ENCODE data around the gene GRAMD2B. TPM values are rescaled to one million over a fixed set of nuclear protein-coding genes. Genes with fewer than 3 reads are reported as not detected.

Gene GRAMD2B
- total RNA-seq, 1 experiment from 2014 or later = 6.7 TPM

GRCh38 chr5:126471247-126471646 lies 48.0 kb downstream of the GRAMD2B start:
- Histone ChIP-seq H2AK5ac (ENCODE audit: insufficient read length, low read length) (no peak overlapping the region), H4K5ac (ENCODE audit: insufficient read length, low read depth, low read length) (no peak overlapping the region), H3K4ac (ENCODE audit: low read depth, low read length) (no peak overlapping the region), H3K56ac (ENCODE audit: insufficient read length, low read depth, low read length) (no peak overlapping the region), H3K4me1 (ENCODE audit: insufficient read depth, low read length) (peaks cover 4% of the 10 kb centered on the region; the same call in 1 of the 2 replicates), H4K20me1 (ENCODE audit: control insufficient read depth, insufficient read depth, insufficient read length) (no peaks in the 10 kb centered on the region), H3K27ac (ENCODE audit: insufficient read length, low read depth, low read length) (no peak overlapping the region), H2BK12ac (ENCODE audit: insufficient read length, low read depth, low read length) (no peak overlapping the region), H3K9ac (ENCODE audit: extremely low read depth, insufficient read length, low read length) (no peak overlapping the region), H3K9me3 (ENCODE audit: control insufficient read depth, low read depth, low read length) (no peaks in the 10 kb centered on the region), H3K27me3 (ENCODE audit: insufficient read depth, low read length) (no peaks in the 10 kb centered on the region), H2BK15ac (ENCODE audit: low read depth, low read length) (no peak overlapping the region), H3T11ph (ENCODE audit: low read length) (no peak overlapping the region), H3K79me2 (ENCODE audit: insufficient read depth, low read length) (no peaks in the 10 kb centered on the region), H3K23me2 (ENCODE audit: insufficient read length, low read depth, low read length, poor library complexity, severe bottlenecking) (no peaks in the 10 kb centered on the region), H2BK120ac (ENCODE audit: low read depth, low read length, poor library complexity, severe bottlenecking) (no peak overlapping the region), H3K14ac (ENCODE audit: insufficient read depth, low read length) (no peak overlapping the region), H3K18ac (ENCODE audit: insufficient read length, low read depth, low read length) (no peak overlapping the region), H2AFZ (ENCODE audit: low read length) (no peak overlapping the region), H2BK5ac (ENCODE audit: insufficient read length, low read length) (no peak overlapping the region), H2BK20ac (ENCODE audit: low read depth, low read length, poor library complexity, severe bottlenecking) (no peak overlapping the region), H4K91ac (ENCODE audit: insufficient read length, low read depth, low read length) (no peak overlapping the region), H3K79me1 (ENCODE audit: insufficient read depth, low read depth, low read length, poor library complexity, severe bottlenecking) (no peaks in the 10 kb centered on the region), H3K4me2 (ENCODE audit: insufficient read depth, insufficient read length, low read length) (no peak overlapping the region), H3K23ac (ENCODE audit: insufficient read length, low read depth, low read length) (no peak overlapping the region), H4K8ac (replicated peaks; ENCODE audit: insufficient read length, low read depth, low read length) (no peak overlapping the region)
- H3K4me3 Mint-ChIP-seq = no peak overlapping the region
- peaks cover 3 to 15% (median 8%) of the 10 kb centered on the region in 3 experiments; a peak in 6 of 7 replicates for H3K36me3 Mint-ChIP-seq (ENCODE audit: insufficient read depth in 1 of 3, low read depth in 3 of 3)
- H3K9me3 Mint-ChIP-seq = no peaks in the 10 kb centered on the region
- H3K27me3 Mint-ChIP-seq (ENCODE audit: low read depth) = peaks cover 4% of the 10 kb centered on the region
- no CpG with 5 or more reads among the region's 3 CpGs for WGBS (ENCODE audit: extremely low coverage, insufficient read length, low lambda C conversion rate)
- peaks cover 7 to 8% of the 10 kb centered on the region in 2 experiments for H3K4me1 Mint-ChIP-seq
- DNase-seq = no peak
- no peak overlapping the region for H3K27ac Mint-ChIP-seq
- TF ChIP-seq, protein P1, sequence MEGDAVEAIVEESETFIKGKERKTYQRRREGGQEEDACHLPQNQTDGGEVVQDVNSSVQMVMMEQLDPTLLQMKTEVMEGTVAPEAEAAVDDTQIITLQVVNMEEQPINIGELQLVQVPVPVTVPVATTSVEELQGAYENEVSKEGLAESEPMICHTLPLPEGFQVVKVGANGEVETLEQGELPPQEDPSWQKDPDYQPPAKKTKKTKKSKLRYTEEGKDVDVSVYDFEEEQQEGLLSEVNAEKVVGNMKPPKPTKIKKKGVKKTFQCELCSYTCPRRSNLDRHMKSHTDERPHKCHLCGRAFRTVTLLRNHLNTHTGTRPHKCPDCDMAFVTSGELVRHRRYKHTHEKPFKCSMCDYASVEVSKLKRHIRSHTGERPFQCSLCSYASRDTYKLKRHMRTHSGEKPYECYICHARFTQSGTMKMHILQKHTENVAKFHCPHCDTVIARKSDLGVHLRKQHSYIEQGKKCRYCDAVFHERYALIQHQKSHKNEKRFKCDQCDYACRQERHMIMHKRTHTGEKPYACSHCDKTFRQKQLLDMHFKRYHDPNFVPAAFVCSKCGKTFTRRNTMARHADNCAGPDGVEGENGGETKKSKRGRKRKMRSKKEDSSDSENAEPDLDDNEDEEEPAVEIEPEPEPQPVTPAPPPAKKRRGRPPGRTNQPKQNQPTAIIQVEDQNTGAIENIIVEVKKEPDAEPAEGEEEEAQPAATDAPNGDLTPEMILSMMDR (conservative IDR thresholded peaks at IDR 0.05) = no peak
